ENCODE data around the gene HIGD1B.
"Not testable (repeated sequence)": the region's sequence is repeated elsewhere in the genome, so short reads cannot be mapped to it uniquely, and the experiment has no call there.

HIGD1B gene

DNA sequence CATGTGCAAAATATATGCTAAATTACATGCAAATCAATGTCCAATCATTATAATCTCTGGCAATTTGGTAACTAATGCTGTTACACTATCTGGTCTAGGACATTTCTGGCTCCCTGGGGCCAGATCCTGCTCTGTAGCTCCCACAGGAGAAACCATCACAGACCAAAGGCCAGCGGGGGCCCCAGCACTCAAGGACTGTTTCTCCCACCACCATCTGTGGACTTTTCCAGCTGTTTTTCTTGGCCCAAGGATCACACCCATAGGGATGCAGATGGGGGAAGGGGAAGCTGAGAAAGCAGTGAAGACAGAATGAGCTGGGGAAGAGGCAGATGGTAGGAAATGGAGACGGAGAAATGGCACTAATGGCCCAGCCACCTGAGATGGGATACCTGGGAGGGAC, at the start of gene HIGD1B:
HIGD1B (plus strand) TSS at position 298 of the 400 bp plus-strand sequence. CDS start 270 bp downstream, outside the sequence.
- in situ Hi-C loops (cut with HindIII; ENCODE audit: low sequenced_read_pairs) = no loop called here

DNA sequence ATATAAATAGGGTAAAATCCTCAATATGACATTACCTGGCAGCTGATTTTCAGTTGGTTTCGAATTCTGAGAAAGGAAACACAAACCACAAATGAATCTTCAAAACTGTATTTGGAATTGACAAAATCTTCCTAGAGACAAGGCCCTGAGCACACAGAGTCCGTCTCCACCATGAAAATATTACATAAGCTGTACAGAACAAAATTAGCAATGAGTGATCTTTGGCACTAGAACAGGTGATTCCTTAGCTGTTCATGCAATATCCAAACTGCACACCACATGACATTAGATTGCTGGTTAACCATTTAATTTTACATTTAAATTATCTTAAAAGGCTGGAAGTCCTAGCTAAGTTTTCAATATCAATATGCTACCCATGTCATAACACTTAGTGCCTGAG, 49.3 kb upstream of the HIGD1B start:
- in situ Hi-C loops (cut with HindIII; ENCODE audit: low sequenced_read_pairs) = no loop called here

DNA sequence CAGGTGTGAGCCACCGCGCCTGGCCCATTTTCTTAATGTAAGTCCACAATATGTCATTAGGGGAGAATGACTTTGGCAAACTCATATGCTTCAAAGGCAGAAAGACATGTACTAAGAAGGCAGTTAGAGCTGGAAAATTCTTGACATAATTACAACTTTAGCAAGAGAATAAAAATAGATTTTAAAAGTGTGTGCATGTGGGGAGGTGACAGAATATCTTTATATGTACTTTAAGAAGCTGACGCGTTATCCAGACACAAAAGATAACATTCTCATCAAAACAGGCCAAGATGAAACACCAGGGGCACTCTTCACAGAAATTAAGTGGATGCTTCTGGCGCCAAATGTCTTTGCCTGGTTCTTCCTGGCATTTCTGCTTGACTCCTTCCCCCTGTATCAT, 45.8 kb upstream of the HIGD1B start:
- in situ Hi-C loops (cut with HindIII; ENCODE audit: low sequenced_read_pairs) = no loop called here

DNA sequence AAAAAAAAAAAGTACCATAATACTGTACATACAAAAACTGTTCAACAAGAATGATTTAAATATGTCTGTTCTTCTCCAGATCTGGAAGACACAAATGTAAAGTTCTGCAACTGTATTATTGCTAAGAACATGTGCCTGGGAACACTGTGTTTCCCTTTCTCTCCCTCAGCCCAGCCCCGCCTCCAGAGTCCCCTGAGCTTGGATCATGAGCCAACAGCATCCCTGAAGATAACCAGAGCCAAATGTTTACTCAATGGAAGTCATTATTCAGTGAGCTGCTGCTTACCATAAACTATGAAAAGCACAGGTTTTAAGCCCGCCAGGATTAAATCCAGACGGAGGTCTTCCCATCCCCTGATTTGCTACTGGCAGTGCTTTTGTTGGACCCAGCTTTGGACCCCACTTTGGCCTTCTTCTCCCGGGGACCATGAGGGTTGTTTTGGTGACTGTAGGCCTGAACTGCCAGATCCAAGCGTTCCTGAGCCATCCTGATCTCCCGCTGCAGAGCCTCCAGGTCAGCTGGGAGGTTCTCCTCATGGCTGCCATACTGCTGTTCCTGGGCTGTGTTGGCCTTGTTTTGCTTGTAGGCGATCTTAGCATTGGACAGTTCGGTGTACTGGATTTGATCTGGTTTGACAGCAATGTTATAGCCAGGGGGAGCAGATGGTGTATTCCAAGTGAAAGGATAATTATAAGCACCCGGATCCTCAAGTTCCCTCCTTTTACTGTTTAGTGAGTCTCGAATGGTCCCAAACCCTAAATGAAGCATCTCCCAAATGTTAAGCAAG, 43.2 kb upstream of the HIGD1B start:
- in situ Hi-C loops (cut with HindIII; ENCODE audit: low sequenced_read_pairs) = no loop called here

DNA sequence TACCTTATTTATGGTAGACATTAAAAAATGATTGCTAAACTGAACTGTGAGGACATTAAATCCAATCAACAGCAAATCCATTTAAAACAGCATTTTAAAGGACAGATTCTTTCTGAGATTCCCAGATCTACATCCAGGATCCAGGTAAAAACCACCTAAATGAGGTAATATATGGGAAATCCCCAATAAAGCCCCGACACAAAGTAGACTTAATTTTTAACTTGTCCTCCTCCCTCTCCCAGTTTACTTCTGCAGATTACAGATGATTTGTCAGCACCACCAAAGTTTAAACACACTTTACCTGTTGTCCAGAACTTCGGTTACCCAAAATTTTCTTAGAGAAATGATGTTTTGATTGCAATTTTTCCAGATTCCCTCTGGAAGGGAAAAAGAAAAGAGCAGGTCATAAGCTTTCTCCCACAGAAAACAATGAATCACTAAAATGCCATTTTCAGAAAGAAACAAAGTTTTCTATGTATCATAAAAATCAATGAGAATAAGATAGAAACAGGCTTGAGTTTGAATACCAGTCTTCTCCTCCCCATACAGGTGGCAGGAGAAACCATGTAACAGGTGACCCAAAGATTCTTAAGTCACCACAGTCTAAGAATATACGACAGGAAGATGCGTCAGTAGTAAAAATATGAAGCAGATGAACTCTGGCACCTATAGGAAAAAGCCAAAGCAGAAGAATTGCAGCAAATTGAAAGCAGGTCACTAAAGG, 40.4 kb upstream of the HIGD1B start:
- in situ Hi-C loops (cut with HindIII; ENCODE audit: low sequenced_read_pairs) = no loop called here

DNA sequence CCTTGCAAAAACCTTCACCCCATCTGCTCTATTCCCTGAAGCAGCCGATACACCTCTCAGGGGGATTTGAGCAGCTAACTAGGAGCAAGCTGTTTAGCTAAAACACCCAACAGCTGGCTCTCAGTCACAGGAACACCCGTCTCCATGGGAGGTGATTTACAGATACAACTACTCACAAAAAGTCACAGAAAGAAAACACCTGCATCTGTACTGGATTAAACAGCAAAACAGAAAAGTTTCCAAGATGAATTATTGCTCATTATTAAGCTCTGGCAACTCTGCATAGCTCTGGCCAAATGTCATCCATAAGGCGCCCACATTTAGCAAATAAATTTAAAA, 39.9 kb upstream of the HIGD1B start:
- in situ Hi-C loops (cut with HindIII; ENCODE audit: low sequenced_read_pairs) = no loop called here

DNA sequence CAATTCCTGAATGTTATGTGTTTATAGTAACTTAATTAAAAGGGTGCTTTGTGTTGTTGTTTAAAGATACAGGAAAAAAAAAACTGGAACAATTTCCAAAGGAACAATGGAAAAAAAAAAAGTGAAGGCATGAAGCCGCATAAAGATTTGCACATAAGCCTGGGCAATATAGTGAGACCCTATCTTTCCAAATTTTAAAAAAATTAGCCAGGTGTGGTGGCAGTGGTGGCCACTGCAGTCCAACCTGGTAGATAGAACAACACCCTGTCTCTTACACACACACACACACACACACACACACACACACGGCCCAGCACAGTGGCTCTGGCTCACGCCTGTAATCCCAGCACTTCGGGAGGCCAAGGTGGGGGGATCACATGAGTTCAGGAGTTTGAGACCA, 39.5 kb upstream of the HIGD1B start:
- in situ Hi-C loops (cut with HindIII; ENCODE audit: low sequenced_read_pairs) = no loop called here

DNA sequence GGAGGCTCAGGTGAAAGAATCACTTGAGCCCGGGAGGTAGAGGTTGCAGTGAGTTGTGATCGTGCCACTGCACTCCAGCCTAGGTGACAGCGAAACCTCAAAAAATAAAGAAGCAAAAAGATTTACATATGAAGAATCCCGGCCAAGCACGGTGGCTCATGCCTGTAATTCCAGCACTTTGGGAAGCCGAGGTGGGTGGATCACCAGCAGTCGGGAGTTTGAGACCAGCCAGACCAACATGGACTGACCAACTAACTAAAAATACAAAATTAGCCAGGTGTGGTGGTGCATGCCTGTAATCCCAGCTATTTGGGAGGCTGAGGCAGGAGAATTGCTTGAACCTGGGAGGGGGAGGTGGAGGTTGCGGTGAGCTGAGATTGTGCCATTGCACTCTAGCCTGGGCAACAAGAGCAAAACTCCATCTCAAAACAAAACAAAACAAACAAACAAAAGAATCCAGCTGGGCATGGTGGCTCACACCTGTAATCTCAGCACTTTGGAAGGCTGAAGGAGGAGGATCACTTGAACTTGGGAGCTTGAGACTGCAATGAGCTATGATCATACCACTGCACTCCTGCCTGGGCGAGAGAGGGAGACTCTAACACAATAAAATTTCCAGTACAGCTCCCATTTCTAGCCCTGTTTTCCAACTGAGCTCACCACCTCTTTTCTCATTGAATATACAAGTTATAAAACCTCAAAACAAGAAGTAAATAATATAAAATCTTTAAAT, 38.9 kb upstream of the HIGD1B start:
- in situ Hi-C loops (cut with HindIII; ENCODE audit: low sequenced_read_pairs) = not testable (repeated sequence)

DNA sequence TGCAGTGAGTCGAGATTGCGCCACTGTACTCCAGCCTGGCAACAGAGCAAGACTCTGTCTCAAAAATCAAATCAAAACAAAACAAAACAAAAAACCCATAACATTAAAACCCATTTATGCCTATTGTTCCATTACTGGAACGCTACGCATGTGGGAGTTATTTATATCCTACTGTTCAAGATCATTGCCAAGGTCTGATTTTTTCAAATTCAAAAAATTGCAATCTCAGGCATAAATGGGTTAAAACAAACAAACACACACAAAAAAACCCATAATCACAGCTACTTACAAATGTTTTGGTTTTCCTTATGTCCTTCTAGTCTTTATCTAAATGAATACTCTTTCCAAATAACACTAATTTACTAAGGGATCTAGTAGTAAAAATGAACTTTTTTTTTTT, 35.4 kb upstream of the HIGD1B start:
- in situ Hi-C loops (cut with HindIII; ENCODE audit: low sequenced_read_pairs) = no loop called here

DNA sequence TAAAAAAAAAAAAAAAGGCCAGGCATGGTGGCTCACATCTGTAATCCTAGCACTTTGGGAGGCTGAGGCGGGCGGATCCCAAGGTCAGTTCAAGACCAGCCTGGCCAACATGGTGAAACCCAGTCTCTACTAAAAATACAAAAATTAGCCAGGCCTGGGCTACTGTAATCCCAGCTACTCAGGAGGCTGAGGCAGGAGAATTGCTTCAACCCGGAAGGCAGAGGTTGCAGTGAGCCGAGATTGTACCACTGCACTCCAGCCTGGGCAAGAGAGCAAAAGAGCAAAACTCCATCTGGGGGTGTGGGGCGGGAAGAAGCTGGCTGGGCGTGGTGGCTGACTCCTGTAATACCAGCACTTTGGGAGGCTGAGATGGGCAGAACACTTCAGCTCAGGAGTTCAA, 29.2 kb upstream of the HIGD1B start:
- in situ Hi-C loops (cut with HindIII; ENCODE audit: low sequenced_read_pairs) = not testable (repeated sequence)

DNA sequence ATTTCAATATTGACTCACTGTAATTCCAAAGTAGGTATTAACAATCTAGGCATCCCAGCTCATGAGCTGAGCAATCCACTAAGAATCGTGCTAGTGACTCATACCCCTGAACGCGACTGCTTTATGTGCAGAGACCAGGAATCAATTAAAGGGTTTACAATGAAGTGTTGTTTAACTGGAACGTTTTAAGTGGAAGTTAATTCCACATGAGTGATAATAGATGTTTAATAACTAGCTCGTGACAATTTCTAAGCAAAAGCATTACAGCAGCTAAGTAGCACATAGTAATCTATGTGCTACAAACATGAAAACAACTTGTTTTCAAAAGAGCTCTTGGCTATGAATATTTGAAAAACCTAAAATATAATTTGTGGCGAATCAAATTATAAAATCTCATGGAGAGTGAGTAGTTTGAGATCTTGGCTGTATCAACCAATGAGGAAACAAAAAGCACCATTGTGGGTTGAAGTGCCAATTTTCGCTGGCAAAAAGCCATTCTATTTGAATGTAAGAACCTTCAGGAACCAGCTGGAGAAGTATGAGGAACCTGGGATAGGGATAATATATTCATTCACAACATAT, 27.0 kb upstream of the HIGD1B start:
- in situ Hi-C loops (cut with HindIII; ENCODE audit: low sequenced_read_pairs) = no loop called here

DNA sequence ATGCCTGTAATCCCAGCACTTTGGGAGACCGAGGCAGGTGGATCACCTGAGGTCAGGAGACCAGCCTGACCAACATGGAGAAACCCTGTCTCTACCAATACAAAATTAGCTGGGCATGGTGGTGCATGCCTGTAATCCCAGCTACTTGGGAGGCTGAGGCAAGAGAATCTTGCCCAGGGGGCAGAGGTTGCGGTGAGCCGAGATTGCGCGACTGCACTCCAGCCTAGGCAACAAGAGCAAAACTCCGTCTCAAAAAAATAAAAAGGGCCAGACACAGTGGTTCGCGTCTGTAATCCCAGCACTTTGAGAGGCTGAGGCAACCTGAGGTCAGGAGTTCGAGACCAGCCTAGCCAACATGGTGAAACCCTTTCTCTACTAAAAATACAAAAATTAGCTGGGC, 22.4 kb upstream of the HIGD1B start:
- in situ Hi-C loops (cut with HindIII; ENCODE audit: low sequenced_read_pairs) = not testable (repeated sequence)

DNA sequence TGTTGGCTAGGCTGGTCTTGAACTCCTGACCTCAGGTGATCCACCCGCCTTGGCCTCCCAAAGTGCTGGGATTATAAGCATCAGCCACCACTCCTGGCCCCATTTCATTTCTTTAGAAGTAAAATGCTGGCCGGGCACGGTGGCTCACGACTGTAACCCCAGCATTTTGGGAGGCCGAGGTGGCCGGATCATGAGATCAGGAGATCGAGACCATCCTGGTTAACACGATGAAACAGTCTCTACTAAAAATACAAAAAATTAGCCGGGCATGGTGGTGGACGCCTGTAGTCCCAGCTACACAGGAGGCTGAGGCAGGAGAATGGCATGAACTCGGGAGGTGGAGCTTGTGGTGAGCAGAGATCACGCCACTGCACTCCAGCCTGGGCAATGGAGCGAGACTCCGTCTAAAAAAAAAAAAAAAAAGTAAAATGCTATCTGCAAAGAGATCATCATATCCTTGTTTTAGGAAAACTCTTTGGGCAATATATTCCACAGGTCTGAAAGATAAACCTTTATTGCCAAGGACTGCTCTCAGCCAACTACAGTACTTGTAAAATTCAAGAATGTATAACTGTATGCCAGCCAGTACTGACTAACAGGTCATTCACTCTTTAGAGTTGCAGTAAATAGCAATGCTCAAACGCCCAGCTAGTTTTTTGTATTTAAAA, 21.4 kb upstream of the HIGD1B start:
- in situ Hi-C loops (cut with HindIII; ENCODE audit: low sequenced_read_pairs) = no loop called here

DNA sequence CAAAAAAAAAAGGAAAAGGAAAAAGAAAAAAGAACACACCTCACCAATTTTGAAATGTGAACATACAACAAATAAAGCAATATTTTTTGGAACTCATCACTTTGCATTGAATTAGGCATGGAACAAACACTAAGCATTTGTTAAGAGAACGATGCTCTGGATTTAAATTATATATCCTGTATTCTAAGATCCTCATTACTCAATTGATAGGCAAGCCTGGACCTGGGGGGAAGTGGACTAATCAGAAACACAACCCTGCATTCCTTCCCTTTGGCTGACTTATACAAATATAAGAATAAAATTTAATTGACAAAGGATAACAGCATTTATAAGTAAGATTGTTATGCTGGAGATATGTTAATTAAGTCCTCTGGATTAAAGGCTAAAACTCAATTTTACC, 19.8 kb upstream of the HIGD1B start:
- in situ Hi-C loops (cut with HindIII; ENCODE audit: low sequenced_read_pairs) = no loop called here

DNA sequence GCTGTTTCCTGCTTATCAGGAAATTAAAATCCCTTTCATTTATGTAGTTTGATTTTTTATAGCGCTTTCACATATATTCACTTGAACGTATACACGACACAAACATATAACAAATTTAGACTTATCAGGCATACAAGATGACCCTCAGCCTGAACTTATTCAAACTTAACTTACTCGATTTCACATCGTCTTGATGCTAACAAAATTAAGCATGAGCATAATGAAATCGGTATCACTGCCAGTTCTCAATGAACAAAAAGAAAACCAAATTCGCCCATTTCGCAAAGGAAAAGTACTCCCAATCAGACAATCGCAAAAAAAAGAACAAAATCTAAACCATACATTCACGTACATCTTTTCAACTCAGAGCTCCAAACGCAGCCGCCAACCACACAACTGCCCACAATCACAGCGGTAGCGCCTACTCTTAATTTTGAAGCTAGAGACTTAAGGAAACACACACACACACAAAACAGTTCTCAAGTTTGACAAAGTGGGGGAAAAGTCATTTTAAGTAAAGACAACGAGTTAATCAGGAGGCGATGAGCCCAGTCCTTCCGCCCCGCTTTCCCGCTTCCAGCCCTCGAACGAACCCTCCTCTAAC, 18.7 kb upstream of the HIGD1B start:
- in situ Hi-C loops (cut with HindIII; ENCODE audit: low sequenced_read_pairs) = no loop called here

DNA sequence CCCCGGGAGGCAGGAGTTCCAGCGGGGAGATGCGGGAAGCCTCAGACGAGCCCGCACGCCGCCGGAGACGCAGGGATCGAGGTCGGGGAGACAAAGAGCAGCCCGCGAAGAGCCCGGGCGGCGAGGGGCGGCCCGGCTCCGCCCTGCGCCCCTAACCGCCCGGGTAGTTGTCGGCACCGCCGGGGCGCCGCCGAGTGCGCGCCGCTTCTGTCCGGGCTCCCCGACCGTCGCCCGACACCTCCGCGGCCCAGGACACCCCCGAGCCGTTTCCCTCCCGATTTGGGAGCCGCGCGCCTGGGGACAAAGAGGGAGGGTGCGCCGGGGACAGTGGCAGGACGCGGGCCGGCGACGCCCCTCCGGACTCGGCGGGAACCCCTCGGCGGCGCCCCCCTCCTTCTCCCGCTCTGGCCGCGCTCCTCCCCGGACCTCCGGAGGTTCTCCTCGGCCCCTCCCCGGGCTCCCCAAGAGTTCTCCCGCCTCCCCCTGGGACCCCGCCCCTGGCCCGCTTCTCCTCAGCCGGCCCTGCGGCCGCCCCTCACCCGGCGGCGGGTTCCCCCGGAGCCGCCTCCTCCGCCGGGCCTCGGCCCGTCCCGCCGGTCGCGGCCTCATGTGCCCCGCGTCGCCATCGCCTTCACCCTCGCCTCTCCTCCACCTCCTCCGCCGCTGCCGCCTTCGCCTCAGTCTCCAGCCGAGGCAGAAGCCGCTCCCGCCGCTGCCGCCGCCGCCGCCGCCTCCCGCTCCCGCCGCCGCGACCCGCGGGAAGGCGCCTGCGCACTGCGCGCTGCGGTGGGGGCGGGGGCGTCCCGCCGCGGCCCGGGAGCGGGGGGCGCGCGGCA, 17.9 kb upstream of the HIGD1B start, which contains the start of gene GJC1:
GJC1 (minus strand) TSS at position 765 of the 836 bp plus-strand sequence. CDS start 24,470 bp downstream, outside the sequence.
- in situ Hi-C loops (cut with HindIII; ENCODE audit: low sequenced_read_pairs) = no loop called here

DNA sequence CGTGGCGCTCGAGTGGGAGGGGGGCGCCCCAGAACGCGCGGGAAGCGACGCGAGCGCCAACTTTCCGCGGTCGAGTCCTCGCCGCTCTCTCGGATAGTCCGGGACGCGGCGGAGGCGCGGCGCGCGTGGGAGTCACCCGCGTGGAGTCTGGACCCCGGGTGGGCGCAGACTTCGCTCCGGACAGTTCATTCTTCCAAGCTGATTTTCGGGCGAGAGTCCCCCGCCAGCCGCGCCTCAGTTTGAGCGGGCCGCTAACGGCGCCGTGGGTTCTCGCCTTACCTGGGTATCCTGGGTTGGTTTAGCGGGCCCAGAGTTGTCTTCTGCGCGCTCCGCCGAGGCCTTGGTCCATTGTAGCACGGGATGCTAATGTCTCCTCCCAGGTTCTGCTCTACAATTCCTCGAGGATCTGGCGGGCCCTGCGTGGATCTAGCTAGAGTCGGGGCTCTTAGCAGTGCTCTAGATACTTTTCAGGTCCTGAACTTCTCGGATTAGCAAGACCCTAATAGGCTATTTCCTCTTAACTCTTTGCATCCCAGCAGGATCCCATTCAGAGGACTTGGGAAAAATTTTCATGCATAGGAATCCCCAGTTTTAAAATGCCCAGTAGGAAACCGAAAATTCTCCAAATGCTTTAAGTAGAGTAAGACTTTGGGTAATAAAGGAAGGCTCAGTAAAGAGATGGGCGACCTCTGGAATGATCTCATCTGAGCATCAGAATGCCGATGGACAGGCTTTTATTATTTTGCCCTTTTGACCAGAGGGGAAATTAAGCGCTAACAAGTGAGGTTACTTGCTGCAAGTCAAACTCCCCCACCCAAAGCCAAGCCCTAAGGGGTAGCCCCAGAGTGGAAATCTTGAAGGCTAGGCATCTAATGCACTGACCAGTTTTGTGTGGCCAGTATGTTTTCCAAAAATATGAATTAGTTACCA, 17.1 kb upstream of the HIGD1B start:
- in situ Hi-C loops (cut with HindIII; ENCODE audit: low sequenced_read_pairs) = no loop called here

DNA sequence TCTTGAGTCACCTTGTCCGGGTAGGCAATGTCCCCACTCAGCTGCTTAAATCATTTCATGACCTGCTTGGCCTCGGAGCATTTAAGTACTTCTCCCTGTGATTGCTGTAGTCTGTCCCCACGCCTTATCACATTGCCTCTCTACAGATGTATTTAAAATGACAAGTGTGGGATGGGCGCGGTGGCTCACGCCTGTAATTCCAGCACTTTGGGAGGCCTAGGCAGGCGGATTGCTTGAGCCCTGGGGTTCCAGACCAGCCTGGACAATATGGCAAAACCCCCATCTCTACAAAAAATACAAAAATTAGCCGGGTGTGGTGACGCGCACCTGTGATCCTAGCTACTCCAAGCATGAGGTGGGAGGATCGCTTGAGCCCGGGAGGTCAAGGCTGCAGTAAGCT, 16.3 kb upstream of the HIGD1B start:
- in situ Hi-C loops (cut with HindIII; ENCODE audit: low sequenced_read_pairs) = no loop called here

Measured in DLD1 (cell line).